Measurements from ENCODE around the gene FARP2.

DNA sequence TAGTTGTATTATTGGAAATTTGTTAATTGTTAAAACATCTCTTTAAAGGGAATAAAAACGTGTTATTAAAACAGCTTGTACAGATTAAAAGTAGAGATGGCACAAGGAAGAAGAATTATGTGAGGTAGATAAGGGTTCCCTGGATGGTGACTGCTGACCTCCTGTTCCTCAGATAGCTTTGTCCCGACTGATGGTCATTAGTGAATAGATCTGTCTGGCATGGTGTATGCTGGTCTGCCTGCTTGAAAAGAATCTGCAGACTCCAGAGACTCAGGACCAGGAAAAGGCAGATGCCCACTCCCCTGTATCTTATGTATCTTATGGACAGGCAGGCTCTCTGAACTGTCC, 5.6 kb upstream of the FARP2 start:
- TF ChIP-seq, protein P1, sequence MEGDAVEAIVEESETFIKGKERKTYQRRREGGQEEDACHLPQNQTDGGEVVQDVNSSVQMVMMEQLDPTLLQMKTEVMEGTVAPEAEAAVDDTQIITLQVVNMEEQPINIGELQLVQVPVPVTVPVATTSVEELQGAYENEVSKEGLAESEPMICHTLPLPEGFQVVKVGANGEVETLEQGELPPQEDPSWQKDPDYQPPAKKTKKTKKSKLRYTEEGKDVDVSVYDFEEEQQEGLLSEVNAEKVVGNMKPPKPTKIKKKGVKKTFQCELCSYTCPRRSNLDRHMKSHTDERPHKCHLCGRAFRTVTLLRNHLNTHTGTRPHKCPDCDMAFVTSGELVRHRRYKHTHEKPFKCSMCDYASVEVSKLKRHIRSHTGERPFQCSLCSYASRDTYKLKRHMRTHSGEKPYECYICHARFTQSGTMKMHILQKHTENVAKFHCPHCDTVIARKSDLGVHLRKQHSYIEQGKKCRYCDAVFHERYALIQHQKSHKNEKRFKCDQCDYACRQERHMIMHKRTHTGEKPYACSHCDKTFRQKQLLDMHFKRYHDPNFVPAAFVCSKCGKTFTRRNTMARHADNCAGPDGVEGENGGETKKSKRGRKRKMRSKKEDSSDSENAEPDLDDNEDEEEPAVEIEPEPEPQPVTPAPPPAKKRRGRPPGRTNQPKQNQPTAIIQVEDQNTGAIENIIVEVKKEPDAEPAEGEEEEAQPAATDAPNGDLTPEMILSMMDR (IDR thresholded peaks at IDR 0.05; ENCODE audit: low read depth, low read length): no peak
- no peak for TF ChIP-seq EZH2phosphoT487 (IDR thresholded peaks at IDR 0.05; ENCODE audit: low read depth)
